T-helper 9 cell (primary cell): Measurements from ENCODE around the gene ZNF700.
"Not testable (repeated sequence)": the region's sequence is repeated elsewhere in the genome, so short reads cannot be mapped to it uniquely, and the experiment has no call there.

Experiments
- DNase-seq: peaks from one replicate; pipeline ENCODE4 v3.0.0-alpha.2; 2020
- total RNA-seq, 2 donors: gene quantifications; one replicate each; lab custom pipeline; 2026; lab: John Stamatoyannopoulos, UW

Gene ZNF700
- 18.1 to 26.7 reads per million in 2 donors for total RNA-seq

GRCh38 chr19:11924886-11925650 is at the start of gene ZNF700:
TSS of gene ZNF700 (plus strand) at chr19:11925107. CDS start at chr19:11925211, 104 bp downstream.
- DNase-seq: peak; percentile 85

- DNase-seq: peak; percentile 36
Measured at GRCh38 chr19:11879687-11880266, 45.1 kb upstream of the ZNF700 start.

- no peak for DNase-seq
Measured at GRCh38 chr19:11880598-11880997, 44.3 kb upstream of the ZNF700 start.

- DNase-seq: peak; percentile 42
Measured at GRCh38 chr19:11881151-11881800, 43.6 kb upstream of the ZNF700 start.

GRCh38 chr19:11882606-11883005 is 42.3 kb upstream of the ZNF700 start:
- DNase-seq: no peak

- DNase-seq: no peak
Measured at GRCh38 chr19:11887234-11887610, 37.7 kb upstream of the ZNF700 start.

GRCh38 chr19:11887611-11888531 is 37.0 kb upstream of the ZNF700 start, which contains the start of gene ZNF69:
TSS of gene ZNF69 (plus strand) at chr19:11887782. CDS start at chr19:11887924, 142 bp downstream.
- peak; percentile 30 for DNase-seq

- not testable (repeated sequence) for DNase-seq
Measured at GRCh38 chr19:11889901-11890300, 35.0 kb upstream of the ZNF700 start.

- no peak for DNase-seq
Measured at GRCh38 chr19:11890634-11891033, 34.3 kb upstream of the ZNF700 start.

- no peak for DNase-seq
Measured at GRCh38 chr19:11894851-11895250, 30.1 kb upstream of the ZNF700 start.

- DNase-seq: no peak
Measured at GRCh38 chr19:11902228-11902627, 22.7 kb upstream of the ZNF700 start.

GRCh38 chr19:11905928-11906327 is 19.0 kb upstream of the ZNF700 start:
- DNase-seq: no peak

- DNase-seq: not testable (repeated sequence)
Measured at GRCh38 chr19:11911937-11912336, 13.0 kb upstream of the ZNF700 start.

- DNase-seq: not testable (repeated sequence)
Measured at GRCh38 chr19:11914417-11915051, 10.4 kb upstream of the ZNF700 start.

GRCh38 chr19:11921852-11922495 is 2.9 kb upstream of the ZNF700 start:
- no peak for DNase-seq

GRCh38 chr19:11925651-11926187 is 812 bp downstream of the ZNF700 start:
- DNase-seq: not testable (repeated sequence)

- DNase-seq: no peak
Measured at GRCh38 chr19:11927227-11927626, 2.3 kb downstream of the ZNF700 start.

GRCh38 chr19:11931051-11931450 is 6.1 kb downstream of the ZNF700 start:
- DNase-seq: no peak

GRCh38 chr19:11931513-11931912 is 6.6 kb downstream of the ZNF700 start:
- no peak for DNase-seq

- not testable (repeated sequence) for DNase-seq
Measured at GRCh38 chr19:11935829-11936228, 10.9 kb downstream of the ZNF700 start.

GRCh38 chr19:11938383-11938782 is 13.5 kb downstream of the ZNF700 start:
- DNase-seq: not testable (repeated sequence)
